Measurements from ENCODE around the gene ATF6.
"Not testable (repeated sequence)": the region's sequence is repeated elsewhere in the genome, so short reads cannot be mapped to it uniquely, and the experiment has no call there.

Gene ATF6

DNA sequence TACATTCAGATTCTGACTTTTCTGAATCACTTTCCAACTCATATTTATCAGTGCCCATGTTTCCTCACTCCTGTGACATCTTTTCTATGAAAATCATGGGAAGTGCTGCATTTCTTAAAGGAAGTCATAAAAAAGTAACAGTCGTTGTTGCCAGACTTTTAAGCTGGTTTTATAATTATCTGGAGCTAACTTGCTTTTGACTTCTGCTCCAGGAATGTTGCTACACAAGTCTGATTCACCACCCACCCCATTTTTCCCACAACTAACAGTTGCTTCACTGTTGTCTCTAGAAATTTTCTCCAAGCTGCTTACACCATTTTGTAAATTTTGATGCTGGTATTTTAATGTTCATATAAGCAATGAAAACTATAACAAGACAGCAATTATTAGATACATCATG lies 32.6 kb upstream of the ATF6 start:
- no peak for DNase-seq (ENCODE audit: low spot score)

DNA sequence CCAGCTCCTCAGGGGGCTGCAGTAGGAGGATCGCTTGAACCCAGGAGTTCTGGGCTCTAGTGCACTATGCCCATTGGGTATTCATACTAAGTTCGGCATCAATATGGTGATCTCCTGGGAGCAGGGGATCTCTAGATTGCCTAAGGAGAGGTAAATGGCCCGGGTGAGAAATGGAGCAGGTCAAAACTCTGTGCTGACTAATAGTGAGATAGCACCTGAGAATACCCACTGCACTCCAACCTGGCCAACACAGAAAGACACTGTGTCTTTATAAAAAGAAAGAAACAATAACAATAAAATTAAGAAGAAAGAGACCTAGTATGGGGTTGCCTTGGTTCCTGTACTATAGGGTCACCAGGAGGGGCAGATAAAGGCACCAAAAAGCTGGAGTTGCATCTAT lies 30.3 kb upstream of the ATF6 start:
- no peak for DNase-seq (ENCODE audit: low spot score)

DNA sequence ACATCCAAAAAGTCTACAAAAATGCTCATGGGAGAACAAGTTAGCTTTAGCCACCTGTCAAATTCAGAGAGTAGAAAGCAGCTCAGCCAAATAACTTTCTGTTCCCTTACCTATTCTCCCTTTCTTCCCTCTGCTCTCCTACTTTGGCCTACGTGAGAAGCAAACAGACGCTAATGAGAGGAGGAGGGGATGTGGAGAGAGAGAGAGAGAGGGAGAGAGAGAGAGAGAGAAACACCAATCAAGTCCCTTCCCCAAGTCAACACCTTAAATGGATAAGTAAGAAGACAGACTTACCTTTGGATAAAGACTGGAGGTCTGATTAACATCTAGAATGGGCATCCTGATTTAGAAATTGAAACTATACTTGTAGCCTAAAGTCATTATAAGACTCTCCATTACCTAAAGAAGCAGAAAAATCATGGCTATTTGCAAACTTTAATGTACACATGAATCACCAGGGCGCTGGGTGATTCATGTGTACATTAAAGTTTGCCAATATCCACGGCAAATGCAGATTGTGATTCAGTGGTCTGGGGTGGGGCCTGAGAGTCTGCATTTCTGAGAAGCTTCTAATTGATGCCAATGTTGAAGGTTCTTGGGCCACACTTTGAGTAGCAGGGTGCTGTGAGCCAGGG lies 29.7 kb upstream of the ATF6 start:
- no peak for DNase-seq (ENCODE audit: low spot score)

DNA sequence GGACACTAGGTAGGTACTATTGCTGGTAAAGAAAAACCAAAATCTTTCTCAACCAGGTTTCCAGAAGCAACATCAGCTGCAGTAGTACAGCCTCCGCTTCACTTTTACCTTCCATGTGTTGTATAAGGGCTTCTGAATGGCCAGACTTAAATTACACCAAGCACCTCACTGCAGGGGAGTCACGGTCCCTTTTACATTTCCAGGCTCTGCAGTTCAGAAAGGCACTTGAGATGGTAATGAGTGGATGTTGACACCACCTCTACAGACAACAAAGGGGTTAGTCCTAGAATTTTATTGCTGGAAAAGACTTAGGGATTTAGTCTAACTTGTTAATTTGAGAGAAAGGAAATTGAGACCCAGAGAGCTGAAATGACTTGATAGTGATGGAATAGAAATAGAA lies 28.5 kb upstream of the ATF6 start:
- no peak for DNase-seq (ENCODE audit: low spot score)

DNA sequence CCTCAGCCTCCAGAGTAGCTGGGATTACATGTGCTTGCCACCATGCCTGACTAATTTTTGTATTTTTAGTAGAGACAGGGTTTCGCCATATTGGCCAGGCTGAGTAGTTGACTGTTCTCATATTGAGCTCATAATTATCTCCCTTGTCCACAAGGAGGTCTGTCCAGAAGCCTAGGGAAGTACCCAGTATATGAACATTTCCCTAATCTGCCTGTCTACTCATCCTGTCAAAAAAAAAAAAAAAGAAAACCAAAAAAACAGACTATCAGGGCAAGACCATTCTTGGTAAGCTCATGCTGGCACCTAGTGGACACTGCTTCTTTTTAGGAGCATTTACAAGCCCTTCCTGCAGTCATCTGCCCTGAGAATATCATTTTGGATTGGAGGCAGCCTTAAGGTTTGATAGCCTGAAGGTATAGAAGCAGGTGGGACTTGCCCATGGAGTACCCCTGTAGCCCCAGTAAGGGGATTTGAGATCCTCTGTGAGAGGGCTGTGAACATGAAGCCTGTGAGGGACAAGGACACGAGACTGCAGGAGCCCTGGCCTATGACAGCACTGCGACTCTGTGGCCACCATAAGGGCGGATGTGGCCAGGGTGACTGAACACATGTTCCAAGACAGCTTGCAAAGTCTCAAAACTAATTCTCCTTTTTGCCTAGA lies 27.4 kb upstream of the ATF6 start:
- DNase-seq (ENCODE audit: low spot score) = peak; percentile 68

DNA sequence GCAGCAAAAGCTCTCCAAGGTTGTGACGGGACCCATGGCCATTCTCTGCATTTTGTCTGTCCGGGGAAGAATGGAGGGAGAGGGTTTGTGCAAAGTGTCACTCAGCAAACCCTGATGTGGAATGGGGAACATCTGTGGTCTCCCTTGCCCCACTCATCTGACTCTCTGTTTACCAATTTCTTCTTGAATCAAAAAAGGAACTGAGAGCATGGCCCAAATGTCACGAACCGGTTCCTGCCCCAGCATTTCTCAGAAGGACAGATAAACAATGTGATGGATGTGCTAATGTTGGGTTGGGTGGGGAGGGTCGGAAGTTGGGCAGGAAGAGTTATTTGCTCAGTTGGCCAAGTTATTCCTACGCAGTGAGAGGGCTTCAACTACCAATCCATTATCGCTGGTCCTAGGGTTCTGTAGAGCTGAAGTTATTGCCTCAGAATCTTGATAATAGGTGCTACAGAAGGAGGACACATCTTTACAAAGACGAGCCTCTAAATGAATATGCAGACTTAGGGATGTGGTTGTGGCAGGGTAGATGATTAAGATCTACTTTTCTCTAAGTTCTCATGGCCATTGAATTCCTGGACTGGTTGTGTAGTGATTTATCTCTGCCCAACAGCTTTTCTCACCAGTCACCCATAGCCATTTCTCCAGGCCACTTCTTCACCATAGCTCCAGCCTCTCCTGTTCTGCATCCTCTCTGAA lies 26.1 kb upstream of the ATF6 start:
- DNase-seq (ENCODE audit: low spot score) = peak; percentile 62

DNA sequence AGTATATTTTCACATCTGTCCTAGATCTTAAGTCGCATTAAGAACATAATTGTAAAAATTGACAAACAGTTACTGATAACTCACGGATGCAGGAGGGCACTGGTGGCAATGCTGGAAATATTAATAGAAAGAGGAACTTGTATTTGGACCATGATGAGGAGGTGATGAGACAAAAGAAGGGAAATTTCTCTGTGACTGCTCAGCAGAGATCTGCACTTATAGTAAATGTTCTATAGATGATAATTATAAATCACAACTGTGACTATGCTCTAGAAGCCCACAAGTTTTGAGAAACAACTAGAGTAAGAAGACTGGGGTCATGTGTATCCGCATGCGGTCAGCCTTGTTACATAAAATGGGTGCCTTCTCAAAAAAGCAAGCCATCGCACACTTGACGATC lies 25.2 kb upstream of the ATF6 start:
- DNase-seq (ENCODE audit: low spot score) = no peak

DNA sequence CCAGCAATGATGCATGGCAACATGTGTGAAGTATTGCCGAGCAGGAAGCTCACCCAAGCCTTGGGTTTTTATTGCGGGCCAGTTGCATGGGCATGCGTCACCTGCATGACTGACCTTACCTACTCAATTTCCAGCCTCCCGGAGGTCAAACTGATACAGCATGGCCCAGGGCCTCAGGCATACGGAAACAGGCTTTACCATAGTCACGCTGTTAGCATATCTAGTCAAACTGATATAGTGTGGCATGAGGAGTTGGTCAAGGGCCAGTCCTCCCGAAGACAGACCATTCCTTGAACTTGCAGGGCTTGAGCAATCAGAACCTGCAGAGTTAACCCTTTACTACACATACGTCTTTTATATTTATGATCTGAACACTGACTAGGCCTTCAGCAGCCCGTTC lies 22.9 kb upstream of the ATF6 start:
- no peak for DNase-seq (ENCODE audit: low spot score)

DNA sequence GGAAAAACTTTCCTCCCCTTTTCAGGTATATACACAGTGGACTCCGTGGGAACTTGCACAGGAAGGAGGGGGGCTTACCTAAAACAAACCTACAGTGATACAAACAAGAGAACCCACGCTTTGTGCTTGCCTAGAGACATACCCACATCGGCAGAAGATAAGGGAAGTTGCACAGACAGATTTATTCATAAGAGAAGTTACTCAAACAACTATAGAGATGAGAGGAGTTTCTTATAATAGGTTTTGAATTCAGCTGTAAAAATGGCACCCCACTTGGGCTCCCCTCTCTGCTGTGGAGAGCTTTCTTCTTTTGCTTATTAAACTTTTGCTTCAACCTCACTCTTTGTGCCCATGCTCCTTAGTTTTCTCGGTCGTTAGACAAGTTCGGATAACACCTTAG lies 18.3 kb upstream of the ATF6 start:
- DNase-seq (ENCODE audit: low spot score) = no peak

DNA sequence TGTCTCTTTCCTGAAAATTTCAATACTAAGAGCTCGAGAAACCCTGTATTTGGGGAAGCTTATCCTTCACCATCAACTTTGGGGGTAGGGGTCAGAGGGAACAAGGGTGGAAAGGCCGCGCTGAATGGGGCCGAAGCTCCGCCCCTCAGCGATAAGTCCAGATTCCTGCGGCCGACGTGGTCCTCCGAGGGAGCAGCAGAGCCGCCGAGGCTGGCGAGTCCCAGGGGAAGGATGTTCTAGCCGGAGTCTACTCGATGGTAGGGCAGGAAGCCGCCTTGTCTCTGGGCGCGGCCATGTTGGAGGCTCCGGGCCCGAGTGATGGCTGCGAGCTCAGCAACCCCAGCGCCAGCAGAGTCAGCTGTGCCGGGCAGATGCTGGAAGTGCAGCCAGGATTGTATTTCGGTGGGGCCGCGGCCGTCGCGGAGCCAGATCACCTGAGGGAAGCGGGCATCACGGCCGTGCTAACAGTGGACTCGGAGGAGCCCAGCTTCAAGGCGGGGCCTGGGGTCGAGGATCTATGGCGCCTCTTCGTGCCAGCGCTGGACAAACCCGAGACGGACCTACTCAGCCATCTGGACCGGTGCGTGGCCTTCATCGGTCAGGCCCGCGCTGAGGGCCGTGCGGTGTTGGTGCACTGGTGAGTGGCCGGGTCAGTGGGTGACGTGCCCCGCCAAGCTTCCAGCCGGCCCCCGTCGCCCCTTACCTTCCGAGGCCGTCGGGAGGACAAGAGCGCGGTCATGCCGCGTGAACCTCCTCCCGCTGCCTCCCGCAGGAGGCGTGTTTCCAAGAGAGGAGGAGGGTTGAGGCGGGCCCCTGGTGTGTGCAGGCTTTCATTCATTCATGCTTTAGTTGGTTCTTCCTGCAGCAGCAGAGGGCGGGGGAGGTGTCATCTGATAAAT lies 16.4 kb upstream of the ATF6 start, which contains the start of gene DUSP12:
Gene DUSP12, plus strand, starts transcription at position 278 of the 899 bp plus-strand sequence. Its CDS starts 16 bp downstream, at position 294.
- DNase-seq (ENCODE audit: low spot score) = peak; percentile 97

DNA sequence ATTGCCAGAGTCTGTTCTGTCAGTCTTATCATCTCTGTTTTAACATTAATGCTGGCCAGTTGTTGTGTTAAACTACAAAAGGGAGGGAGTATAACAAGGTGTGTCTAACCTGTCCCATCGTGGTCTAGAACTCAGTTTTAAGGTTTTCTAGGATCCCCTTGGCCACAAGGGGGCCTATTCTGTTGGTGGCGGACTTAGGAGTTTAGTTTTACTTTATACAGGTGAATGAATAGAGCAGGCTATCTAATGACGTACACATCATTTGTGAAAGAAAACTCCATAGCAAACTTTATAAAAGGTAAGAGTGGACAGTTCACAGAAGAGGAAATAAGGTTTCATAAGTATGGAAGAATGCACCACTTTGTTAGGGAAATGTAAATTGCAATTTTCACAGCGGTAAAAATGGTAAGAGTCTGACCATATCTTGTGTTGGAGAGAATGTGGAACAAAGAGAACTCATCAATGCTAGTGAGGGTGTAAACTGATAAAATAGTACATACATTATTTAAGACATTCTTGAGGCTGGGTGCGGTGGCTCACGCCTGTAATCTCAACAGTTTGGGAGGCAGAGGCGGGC lies 2.5 kb upstream of the ATF6 start:
- DNase-seq (ENCODE audit: low spot score) = no peak

DNA sequence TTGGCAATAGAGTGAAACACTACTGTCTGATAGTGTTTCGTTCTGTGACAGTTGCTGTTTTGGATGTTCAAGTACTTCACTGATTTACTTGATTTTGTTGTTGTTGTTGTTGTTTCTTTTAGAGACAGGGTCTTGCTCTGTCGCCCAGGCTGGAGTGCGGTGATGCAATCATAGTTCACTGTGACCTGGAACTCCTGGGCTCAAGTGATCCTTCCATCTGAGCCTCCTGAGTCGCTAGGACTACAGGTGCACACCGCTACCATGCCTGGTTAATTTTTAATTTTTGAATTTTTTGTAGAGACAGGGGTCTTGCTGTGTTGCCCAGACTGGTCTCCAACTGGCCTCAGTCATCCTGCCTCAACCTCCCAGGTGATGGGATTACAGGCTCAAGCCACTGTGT lies 2.3 kb downstream of the ATF6 start:
- no peak for DNase-seq (ENCODE audit: low spot score)

DNA sequence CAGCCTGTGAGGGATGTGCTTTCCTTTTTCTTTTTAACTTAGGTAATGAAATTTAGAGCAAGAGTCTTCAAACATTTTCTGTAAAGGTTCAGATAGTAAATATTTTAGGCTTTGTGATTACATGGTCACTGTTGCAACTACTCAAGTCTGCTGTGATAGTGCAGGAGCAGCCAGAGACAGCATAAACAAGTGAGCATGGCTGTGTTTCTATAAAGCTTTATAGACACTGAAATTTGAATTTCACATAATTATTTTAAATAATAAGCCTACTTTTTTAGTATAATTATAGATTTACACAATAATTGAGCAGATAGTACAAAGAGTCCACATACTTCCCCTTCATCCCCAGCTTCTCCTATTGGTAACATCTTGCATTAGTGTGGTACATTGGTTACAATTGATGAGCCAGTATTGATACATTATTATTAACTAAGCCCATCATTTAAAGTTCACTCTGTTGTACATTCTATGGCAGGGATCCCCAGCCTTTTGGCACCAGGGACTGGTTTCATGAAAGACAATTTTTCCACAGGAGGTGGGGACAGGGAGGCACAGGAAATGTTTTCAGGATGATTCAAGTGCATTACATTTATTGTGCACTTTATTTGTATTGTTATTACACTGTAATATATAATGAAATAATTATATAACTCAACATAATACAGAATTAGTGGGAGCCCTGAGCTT lies 3.0 kb downstream of the ATF6 start:
- DNase-seq (ENCODE audit: low spot score) = no peak

DNA sequence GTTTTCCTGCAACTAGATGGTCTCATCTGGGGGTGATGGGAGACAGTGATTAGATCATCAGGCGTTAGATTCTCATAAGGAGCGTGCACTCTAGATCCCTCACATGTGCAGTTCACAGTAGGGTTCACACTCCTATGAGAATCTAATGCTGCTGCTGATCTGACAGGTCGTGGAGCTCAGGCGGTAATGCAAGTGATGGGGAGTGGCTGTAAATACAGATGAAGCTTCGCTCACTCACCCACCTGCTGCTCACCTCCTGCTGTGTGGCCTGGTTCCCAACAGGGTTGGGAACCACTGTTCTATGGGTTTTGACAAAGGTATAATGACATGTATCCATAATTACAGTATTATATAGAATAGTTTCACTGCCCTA lies 3.5 kb downstream of the ATF6 start:
- DNase-seq (ENCODE audit: low spot score) = not testable (repeated sequence)

DNA sequence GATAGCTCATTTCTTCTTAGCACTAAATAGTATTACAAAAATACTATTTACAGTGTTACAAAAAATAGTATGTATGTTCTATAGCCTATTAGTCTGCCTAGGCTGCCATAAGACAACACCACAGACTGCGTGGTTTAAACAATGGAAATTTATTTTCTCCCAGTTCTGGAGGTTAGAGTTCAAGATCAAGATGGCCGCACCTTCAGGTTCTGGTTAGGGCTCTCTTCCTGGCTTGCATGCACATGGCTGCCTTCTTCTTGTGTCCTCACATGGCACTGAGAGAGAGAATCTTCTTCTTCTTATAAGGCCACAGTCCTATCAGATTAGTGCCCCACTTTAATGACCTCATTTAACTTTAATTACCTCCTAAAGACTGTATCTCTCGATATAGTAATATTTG lies 4.1 kb downstream of the ATF6 start:
- no peak for DNase-seq (ENCODE audit: low spot score)

DNA sequence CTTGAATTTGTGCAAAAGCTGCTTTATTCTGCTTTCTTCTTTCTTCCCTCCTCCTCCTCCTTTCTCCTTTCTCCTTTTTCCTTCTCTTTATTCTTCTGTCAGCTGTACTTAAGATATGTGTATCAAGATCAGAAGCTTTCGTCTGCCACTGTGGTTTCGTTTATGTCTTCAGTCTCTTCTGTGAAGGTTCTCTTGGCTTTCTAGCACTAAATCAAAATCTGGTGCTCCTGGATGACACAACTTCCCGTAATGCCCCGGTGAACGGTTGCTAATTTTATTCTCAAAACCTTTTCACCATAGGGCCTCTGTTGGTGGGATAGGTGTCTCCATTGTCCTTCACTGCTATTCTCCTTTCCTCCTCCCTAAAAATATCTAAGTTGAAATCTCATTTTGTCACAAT lies 5.0 kb downstream of the ATF6 start:
- no peak for DNase-seq (ENCODE audit: low spot score)

DNA sequence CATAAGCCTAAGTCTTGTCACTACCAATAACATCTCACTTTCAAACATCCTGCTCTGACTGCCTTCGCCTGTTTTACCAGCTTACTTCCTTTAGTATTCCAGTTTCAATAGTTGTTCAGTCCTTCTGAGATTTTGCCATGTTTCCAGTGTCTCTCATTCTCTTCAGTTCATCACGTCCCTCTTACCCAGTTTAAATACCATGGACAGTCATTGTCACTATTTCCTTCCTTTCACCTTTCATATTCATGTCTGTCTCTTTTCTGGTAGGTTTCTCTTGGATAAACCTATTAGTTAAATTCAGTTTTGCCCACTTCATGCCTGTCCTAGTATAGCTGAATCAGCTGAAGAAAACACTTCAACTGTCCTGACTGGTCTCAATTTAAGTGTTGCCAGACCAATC lies 5.9 kb downstream of the ATF6 start:
- DNase-seq (ENCODE audit: low spot score) = no peak

DNA sequence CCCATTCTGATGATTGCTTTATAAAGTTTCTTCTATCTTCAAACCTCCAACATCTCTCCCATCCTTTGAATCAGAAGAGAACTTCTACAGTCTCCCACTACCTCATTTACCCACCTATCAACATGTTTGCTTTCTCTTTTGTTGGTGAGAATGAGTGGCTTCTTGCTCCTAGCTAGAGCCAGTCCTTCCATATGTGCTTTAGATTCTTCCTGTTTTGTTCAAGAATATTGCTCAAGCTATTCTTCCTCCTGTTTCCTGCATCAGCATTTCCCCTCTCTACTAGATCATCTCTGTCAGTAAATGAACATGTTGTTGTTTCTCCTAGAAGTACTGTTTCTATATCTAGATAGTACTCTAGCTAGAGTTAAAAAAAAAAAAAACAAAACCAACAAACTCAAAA lies 6.3 kb downstream of the ATF6 start:
- peak; percentile 40 for DNase-seq (ENCODE audit: low spot score)

DNA sequence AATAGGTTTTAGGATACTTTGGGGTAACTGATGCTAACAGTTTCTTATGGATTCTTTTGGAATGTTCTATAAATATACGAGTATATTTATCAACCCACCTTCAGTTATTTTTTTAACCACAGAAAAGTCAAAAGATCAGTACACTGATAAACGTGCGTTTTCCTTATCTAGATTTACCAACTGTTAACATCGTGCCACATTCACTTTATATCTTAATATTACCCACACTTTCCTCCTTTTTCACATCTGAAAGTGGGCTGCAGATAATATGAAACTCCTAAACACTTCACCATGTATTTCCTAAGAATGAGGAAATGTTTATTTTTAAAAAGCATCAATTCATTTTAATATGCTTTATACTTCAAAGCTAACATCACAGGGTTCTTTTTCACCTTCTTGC lies 7.7 kb downstream of the ATF6 start:
- DNase-seq (ENCODE audit: low spot score) = no peak

DNA sequence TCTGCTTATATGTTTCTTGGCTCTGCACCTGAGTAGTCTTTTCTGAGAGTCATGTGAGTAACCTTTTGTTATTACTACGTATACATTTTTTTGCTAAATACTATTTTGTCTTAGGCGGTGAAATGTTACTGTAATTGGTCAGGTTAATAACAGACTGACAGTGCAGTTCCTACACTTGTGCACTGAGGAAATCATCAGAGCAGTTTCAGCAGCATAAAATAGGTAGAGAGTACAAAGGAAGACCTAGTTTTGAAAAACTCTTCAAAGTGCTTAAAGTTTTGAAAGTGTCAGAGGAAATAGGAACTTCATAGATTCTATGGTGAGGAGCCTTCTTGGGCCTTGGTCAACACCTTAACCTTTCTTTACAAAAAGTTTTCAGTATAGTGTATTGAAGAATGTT lies 11.1 kb downstream of the ATF6 start:
- no peak for DNase-seq (ENCODE audit: low spot score)

DNA sequence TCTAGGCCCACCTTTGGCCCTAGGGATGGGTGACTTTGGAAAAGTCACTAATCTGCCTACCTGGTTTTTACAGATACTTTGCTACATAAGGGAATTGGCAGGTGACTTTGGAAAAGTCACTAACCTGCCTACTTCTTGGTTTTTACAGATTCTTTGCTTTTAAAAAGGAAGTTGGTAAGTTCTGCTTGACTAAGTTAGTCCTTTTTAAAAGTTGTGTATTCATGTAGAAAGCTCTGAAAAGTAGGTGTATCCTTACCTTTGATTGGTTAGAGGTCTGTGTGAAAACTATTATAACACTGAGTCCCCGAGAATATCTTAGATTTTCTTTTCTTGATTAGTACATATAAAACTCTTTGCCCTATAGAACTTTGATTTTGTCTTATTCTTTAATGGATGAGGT lies 12.4 kb downstream of the ATF6 start:
- no peak for DNase-seq (ENCODE audit: low spot score)

DNA sequence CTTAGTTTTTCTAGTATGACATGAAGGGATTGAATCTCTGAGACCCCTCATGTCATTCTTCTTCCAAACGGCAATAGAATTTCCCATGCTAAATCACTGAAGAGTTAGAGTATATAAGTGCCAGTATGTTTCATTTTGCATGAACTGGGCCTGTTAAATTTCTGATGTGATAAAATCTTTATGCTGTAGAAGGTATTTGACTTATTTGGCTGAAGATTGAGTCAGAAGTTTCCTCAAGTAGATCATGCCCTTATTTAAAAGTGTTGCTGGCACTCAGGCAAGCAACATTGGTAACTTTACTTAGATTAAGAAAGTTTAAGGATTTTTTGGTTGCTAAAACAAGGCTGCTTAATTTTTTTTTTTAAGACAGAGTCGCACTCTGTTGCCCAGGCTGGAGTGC lies 13.3 kb downstream of the ATF6 start:
- no peak for DNase-seq (ENCODE audit: low spot score)
